Smooth muscle cell (in vitro differentiated cells): ENCODE results near the gene SLC35F1. TPM values are rescaled to one million over a fixed set of nuclear protein-coding genes. Genes with fewer than 3 reads are reported as not detected.

Source experiments
- DNase-seq: peaks from one replicate; lab custom pipeline; 2025; ENCODE audit not compliant: unreplicated experiment; lab: John Stamatoyannopoulos, UW
- H2AFZ ChIP-seq: fragments of 200-600 bp; sonication (generic); 2 replicates; pipeline ENCODE4 v1.6.0; 2016; ENCODE audit warnings: antibody characterized with exemption, low read depth, mild to moderate bottlenecking
- H3F3A ChIP-seq: fragments of 200-600 bp; sonication (generic); 2 replicates; pipeline ENCODE4 v1.6.0; 2017; ENCODE audit warnings: antibody characterized with exemption, low read depth
- H3K27ac ChIP-seq: fragments of 200-600 bp; sonication (generic); 2 replicates; pipeline ENCODE4 v1.5.1; 2016; ENCODE audit warnings: low read depth, mild to moderate bottlenecking
- H3K27me3 ChIP-seq: fragments of 200-600 bp; sonication (generic); 2 replicates; pipeline ENCODE4 v1.6.1; 2016; ENCODE audit warnings: low read depth, mild to moderate bottlenecking
- H3K36me3 ChIP-seq: fragments of 200-600 bp; sonication (generic); 2 replicates; pipeline ENCODE4 v1.5.1; 2016; ENCODE audit warnings: low read depth
- H3K4me1 ChIP-seq: fragments of 200-600 bp; sonication (generic); 2 replicates; pipeline ENCODE4 v1.5.1; 2016; ENCODE audit warnings: low read depth
- H3K4me2 ChIP-seq: fragments of 200-600 bp; sonication (generic); 2 replicates; pipeline ENCODE4 v1.6.0; 2016; ENCODE audit warnings: mild to moderate bottlenecking
- H3K4me3 ChIP-seq: fragments of 200-600 bp; sonication (generic); 2 replicates; pipeline ENCODE4 v1.5.1; 2016; ENCODE audit warnings: mild to moderate bottlenecking
- H3K79me2 ChIP-seq: fragments of 200-600 bp; sonication (generic); 2 replicates; pipeline ENCODE4 v1.6.0; 2016; ENCODE audit warnings: low read depth, mild to moderate bottlenecking
- H3K9ac ChIP-seq: fragments of 200-600 bp; sonication (generic); 2 replicates; pipeline ENCODE4 v1.6.0; 2016; ENCODE audit warnings: low read depth
- H3K9me3 ChIP-seq: fragments of 200-600 bp; sonication (generic); replicated peaks from 2 replicates; pipeline ENCODE4 v1.5.1; 2016; ENCODE audit warnings: low read depth
- H4K20me1 ChIP-seq: fragments of 200-600 bp; sonication (generic); 2 replicates; pipeline ENCODE4 v1.6.0; 2016; ENCODE audit warnings: low read depth
- WGBS: methylation state at CpG from one replicate; pipeline ENCODE4 v1.1.7; 2016; ENCODE audit warnings: low lambda C conversion rate; 5-methylcytosine and 5-hydroxymethylcytosine counted together
- polyA plus RNA-seq: library from polyadenylated mRNA; unstranded; fragments of >200 nt; fragmentation: Nextera tagmentation; extraction: Ambion mirVana; gene quantifications from 2 replicates; pipeline ENCODE4 v1.2.1, GENCODE V29; 2016
- total RNA-seq: library from RNA; depleted of rRNA; stranded (reverse); fragments of >200 nt; gene quantifications from 2 replicates; pipeline ENCODE4 v1.2.3, GENCODE V29; 2014
- TF ChIP-seq, protein P1 (sequence below): fragments of 200-600 bp; sonication (generic); IDR thresholded peaks from 2 replicates; pipeline ENCODE4 v1.5.1; 2017; ENCODE audit warnings: borderline replicate concordance, mild to moderate bottlenecking, antibody characterized with exemption; ENCODE audit not compliant: insufficient read depth, poor library complexity, severe bottlenecking

SLC35F1 gene
- total and polyA plus RNA-seq, 2 experiments from 2014 or later, result 0.05 to 0.09 TPM

DNA sequence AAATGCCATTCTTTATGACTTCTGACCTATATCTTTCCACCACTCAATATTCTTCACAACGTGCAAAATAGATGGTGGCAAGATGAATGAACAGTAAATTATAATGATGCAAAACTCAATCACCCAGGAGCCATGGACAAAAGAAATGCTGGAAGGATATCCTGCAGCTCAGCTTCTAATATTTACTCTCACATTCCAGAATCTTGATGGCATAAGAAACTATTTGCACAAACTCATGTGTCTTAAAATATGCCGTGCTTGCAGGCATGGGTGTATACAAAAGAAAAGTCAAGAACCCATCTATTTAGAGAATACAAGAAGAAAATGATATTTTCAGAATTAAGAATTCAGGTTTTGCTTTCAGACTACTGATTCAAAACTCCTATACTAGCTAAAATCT, 217.8 kb downstream of the SLC35F1 start:
- Histone ChIP-seq H3K36me3 (no peaks in the 10 kb centered on the region), H3K4me2 (no peak overlapping the region), H3K9me3 (no peaks in the 10 kb centered on the region), H3K27ac (no peak overlapping the region), H3K27me3 (no peaks in the 10 kb centered on the region), H3K79me2 (no peaks in the 10 kb centered on the region), H2AFZ (no peak overlapping the region), H3K9ac (no peak overlapping the region), H3K4me1 (peaks cover 10% of the 10 kb centered on the region), H3F3A (no peaks in the 10 kb centered on the region), H3K4me3 (no peak overlapping the region), H4K20me1 (no peaks in the 10 kb centered on the region)
- WGBS, result 81% methylated on average over 2 of the region's 2 CpGs
- no peak for DNase-seq
- TF ChIP-seq, protein P1, sequence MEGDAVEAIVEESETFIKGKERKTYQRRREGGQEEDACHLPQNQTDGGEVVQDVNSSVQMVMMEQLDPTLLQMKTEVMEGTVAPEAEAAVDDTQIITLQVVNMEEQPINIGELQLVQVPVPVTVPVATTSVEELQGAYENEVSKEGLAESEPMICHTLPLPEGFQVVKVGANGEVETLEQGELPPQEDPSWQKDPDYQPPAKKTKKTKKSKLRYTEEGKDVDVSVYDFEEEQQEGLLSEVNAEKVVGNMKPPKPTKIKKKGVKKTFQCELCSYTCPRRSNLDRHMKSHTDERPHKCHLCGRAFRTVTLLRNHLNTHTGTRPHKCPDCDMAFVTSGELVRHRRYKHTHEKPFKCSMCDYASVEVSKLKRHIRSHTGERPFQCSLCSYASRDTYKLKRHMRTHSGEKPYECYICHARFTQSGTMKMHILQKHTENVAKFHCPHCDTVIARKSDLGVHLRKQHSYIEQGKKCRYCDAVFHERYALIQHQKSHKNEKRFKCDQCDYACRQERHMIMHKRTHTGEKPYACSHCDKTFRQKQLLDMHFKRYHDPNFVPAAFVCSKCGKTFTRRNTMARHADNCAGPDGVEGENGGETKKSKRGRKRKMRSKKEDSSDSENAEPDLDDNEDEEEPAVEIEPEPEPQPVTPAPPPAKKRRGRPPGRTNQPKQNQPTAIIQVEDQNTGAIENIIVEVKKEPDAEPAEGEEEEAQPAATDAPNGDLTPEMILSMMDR, result no peak

DNA sequence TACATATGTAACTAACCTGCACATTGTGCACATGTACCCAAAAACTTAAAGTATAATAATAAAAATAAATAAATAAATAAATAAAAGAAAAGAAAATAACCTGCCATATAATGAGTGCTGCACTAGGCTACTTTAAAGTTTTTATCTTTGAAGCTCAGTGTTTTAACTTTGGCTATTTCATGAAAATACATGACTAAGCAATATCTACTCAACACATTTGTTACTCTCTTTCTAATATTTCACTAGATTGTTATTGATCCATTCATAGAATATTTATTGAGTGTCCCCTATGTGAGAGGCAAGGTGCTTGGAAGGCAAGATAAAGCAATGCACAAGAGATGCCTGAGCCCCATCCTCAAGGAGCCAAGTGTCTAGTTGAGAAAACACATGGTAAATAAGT, 221.7 kb downstream of the SLC35F1 start:
- Histone ChIP-seq H3K36me3 (no peaks in the 10 kb centered on the region), H3K4me3 (no peak overlapping the region), H3K9ac (no peak overlapping the region), H3K4me2 (no peak overlapping the region), H3K9me3 (no peaks in the 10 kb centered on the region), H3K27ac (no peak overlapping the region), H3F3A (no peaks in the 10 kb centered on the region), H3K27me3 (no peaks in the 10 kb centered on the region), H4K20me1 (no peaks in the 10 kb centered on the region), H2AFZ (no peak overlapping the region), H3K4me1 (no peaks in the 10 kb centered on the region), H3K79me2 (no peaks in the 10 kb centered on the region)
- no peak for DNase-seq
- TF ChIP-seq, protein P1, result no peak

DNA sequence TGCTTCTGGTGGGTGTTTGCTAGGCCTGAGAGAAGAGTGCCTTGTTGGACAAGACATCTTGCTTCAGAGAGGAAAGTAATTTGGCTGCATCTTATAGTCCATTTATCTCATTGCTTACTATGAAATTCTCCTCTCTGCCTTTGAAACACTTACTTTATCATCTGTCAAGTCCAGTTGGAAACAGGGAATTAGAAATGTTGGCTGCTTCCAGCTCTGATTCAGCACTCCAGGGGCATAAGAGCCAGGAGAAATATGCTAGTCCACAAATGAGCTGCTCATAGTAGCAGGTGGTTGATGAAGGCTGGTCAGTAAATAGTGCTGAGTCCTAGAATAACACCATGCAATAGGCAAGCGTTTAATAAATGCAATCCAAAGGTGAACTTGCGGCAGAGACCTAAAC, 227.1 kb downstream of the SLC35F1 start:
- H3K9me3 ChIP-seq, result no peaks in the 10 kb centered on the region
- TF ChIP-seq, protein P1, result no peak

DNA sequence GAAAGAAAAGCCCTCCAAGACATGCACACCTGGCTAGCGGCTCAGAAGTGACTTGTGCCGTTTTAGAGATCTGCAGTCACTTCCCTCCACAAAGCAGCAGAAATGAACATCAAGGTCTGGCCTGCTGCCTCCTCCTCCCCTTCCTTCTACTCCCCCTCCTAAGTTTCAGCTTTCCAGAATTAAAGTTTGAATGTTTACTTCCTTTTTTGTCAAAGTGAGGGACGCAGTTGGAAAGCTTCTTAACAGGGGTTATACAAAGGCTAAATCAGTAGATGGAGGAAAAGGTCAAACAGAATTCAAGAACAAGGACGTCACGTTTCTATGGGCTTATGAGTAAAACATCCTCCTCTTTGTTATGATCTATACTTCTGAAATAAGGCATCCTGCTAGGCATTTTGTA, 227.7 kb downstream of the SLC35F1 start:
- TF ChIP-seq, protein P1, result no peak
- WGBS, result 88% methylated on average over 5 of the region's 5 CpGs

More for the DNA sequence above, 227.1 kb downstream of the SLC35F1 start:
- H3K9ac ChIP-seq, result no peak overlapping the region
- H3K4me2 ChIP-seq, result no peak overlapping the region
- no peaks in the 10 kb centered on the region for H3K27me3 ChIP-seq
- no peaks in the 10 kb centered on the region for H3F3A ChIP-seq
- no peaks in the 10 kb centered on the region for H3K79me2 ChIP-seq
- H3K27ac ChIP-seq, result no peak overlapping the region
- WGBS, result 94% methylated on average over 2 of the region's 2 CpGs
- H3K4me1 ChIP-seq, result no peaks in the 10 kb centered on the region
- H3K4me3 ChIP-seq, result no peak overlapping the region
- no peak overlapping the region for H2AFZ ChIP-seq
- no peaks in the 10 kb centered on the region for H3K36me3 ChIP-seq
- no peaks in the 10 kb centered on the region for H4K20me1 ChIP-seq
- DNase-seq, result no peak

More for the DNA sequence above, 227.7 kb downstream of the SLC35F1 start:
- Histone ChIP-seq H3K9me3 (no peaks in the 10 kb centered on the region), H3K79me2 (no peaks in the 10 kb centered on the region), H3K4me3 (no peak overlapping the region), H3K27me3 (no peaks in the 10 kb centered on the region), H3F3A (no peaks in the 10 kb centered on the region), H4K20me1 (no peaks in the 10 kb centered on the region), H2AFZ (no peak overlapping the region), H3K4me1 (no peaks in the 10 kb centered on the region), H3K36me3 (no peaks in the 10 kb centered on the region), H3K4me2 (no peak overlapping the region), H3K27ac (no peak overlapping the region), H3K9ac (no peak overlapping the region)
- no peak for DNase-seq
